ENCODE data around the gene LCN1.

LCN1 gene

GRCh38 chr9:135520916-135521607 lies at the start of gene LCN1:
TSS of gene LCN1 (plus strand) at chr9:135521440. CDS start at chr9:135521498, 58 bp downstream.
- Histone ChIP-seq H3K36me3 (replicated peaks) (no peaks in the 10 kb centered on the region), H3K27ac (no peak within 1 kb of the TSS), H3K27me3 (replicated peaks) (no peaks in the 10 kb centered on the region), H3K4me3 (ENCODE audit: low read depth, low read length) (no peak within 1 kb of the TSS)
- no peak for DNase-seq
- in situ Hi-C loops (cut with HindIII; ENCODE audit: low pct_ligation_motif_present, low sequenced_read_pairs) = no loop called here
- no peak for TF ChIP-seq CTCF (IDR thresholded peaks at IDR 0.05; ENCODE audit: low read depth, low read length, missing control alignments)

GRCh38 chr9:135471791-135472640 lies 49.2 kb upstream of the LCN1 start:
- Histone ChIP-seq H3K4me3 (ENCODE audit: low read depth, low read length) (no peak overlapping the region), H3K36me3 (replicated peaks) (no peaks in the 10 kb centered on the region)

GRCh38 chr9:135473972-135474543 lies 47.2 kb upstream of the LCN1 start:
- no peak for TF ChIP-seq CTCF (IDR thresholded peaks at IDR 0.05; ENCODE audit: low read depth, low read length, missing control alignments)
- H3K36me3 ChIP-seq (replicated peaks) = no peaks in the 10 kb centered on the region
- H3K27me3 ChIP-seq (replicated peaks) = no peaks in the 10 kb centered on the region
- in situ Hi-C loops (cut with HindIII; ENCODE audit: low pct_ligation_motif_present, low sequenced_read_pairs) = no loop called here
- H3K27ac ChIP-seq = no peak overlapping the region
- no peak for DNase-seq
- H3K4me3 ChIP-seq (ENCODE audit: low read depth, low read length) = no peak overlapping the region

More at GRCh38 chr9:135471791-135472640, 49.2 kb upstream of the LCN1 start:
- TF ChIP-seq CTCF (IDR thresholded peaks at IDR 0.05; ENCODE audit: low read depth, low read length, missing control alignments) = no peak
- in situ Hi-C loops (cut with HindIII; ENCODE audit: low pct_ligation_motif_present, low sequenced_read_pairs) = no loop called here
- no peak for DNase-seq
- no peak overlapping the region for H3K27ac ChIP-seq
- no peaks in the 10 kb centered on the region for H3K27me3 ChIP-seq (replicated peaks)

GRCh38 chr9:135474915-135475314 lies 46.3 kb upstream of the LCN1 start:
- H3K27me3 ChIP-seq (replicated peaks) = no peaks in the 10 kb centered on the region
- H3K36me3 ChIP-seq (replicated peaks) = no peaks in the 10 kb centered on the region
- in situ Hi-C loops (cut with HindIII; ENCODE audit: low pct_ligation_motif_present, low sequenced_read_pairs) = no loop called here
- H3K4me3 ChIP-seq (ENCODE audit: low read depth, low read length) = no peak overlapping the region
- no peak for DNase-seq
- no peak overlapping the region for H3K27ac ChIP-seq
- peak; percentile 71 for TF ChIP-seq CTCF (IDR thresholded peaks at IDR 0.05; ENCODE audit: low read depth, low read length, missing control alignments)

GRCh38 chr9:135476561-135477355 lies 44.5 kb upstream of the LCN1 start:
- DNase-seq = no peak
- Histone ChIP-seq H3K27ac (no peak overlapping the region), H3K36me3 (replicated peaks) (no peaks in the 10 kb centered on the region), H3K27me3 (replicated peaks) (no peaks in the 10 kb centered on the region), H3K4me3 (ENCODE audit: low read depth, low read length) (no peak overlapping the region)
- in situ Hi-C loops (cut with HindIII; ENCODE audit: low pct_ligation_motif_present, low sequenced_read_pairs) = no loop called here
- TF ChIP-seq CTCF (IDR thresholded peaks at IDR 0.05; ENCODE audit: low read depth, low read length, missing control alignments) = no peak

Measured in brain microvascular endothelial cell (primary cell).